ENCODE measurements around the gene HIVEP3. TPM values are rescaled to one million over a fixed set of nuclear protein-coding genes. Genes with fewer than 3 reads are reported as not detected.

Gene HIVEP3
- total RNA-seq, 1 experiment from 2014 or later: 1.4 TPM

DNA sequence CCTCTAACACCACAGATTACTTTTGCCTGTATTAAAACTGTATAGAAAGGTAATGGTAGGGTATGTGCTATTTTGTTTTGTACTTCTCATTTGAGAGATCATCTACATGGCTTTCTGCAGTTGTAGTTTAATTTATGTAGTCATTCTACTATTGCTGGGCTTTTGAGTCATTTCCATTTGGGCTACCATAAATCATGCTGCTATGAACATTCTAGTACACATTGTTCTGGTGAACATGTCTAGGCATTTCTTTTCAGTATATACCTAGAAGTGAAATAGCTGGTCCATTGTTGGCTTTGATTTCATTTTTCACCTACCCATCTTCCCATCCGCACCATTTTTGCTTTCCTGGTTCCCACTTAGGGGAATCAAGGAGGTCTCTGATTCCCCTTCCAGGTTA lies 453.0 kb downstream of the HIVEP3 start:
- Histone ChIP-seq H4K8ac (replicated peaks; ENCODE audit: insufficient read length, low read depth, low read length) (no peak overlapping the region), H3K56ac (ENCODE audit: insufficient read length, low read depth, low read length) (no peak overlapping the region), H2BK15ac (ENCODE audit: low read depth, low read length) (no peak overlapping the region), H3K9me3 (ENCODE audit: control insufficient read depth, low read depth, low read length) (no peaks in the 10 kb centered on the region), H3K18ac (ENCODE audit: insufficient read length, low read depth, low read length) (no peak overlapping the region), H2BK20ac (ENCODE audit: low read depth, low read length, poor library complexity, severe bottlenecking) (no peak overlapping the region), H2BK5ac (ENCODE audit: insufficient read length, low read length) (no peak overlapping the region), H3K27me3 (ENCODE audit: insufficient read depth, low read length) (no peaks in the 10 kb centered on the region), H3K79me2 (ENCODE audit: insufficient read depth, low read length) (no peaks in the 10 kb centered on the region), H4K91ac (ENCODE audit: insufficient read length, low read depth, low read length) (no peak overlapping the region), H2AFZ (ENCODE audit: low read length) (no peak overlapping the region), H3K27ac (ENCODE audit: insufficient read length, low read depth, low read length) (no peak overlapping the region), H4K5ac (ENCODE audit: insufficient read length, low read depth, low read length) (no peak overlapping the region), H3T11ph (ENCODE audit: low read length) (no peak overlapping the region), H4K20me1 (ENCODE audit: control insufficient read depth, insufficient read depth, insufficient read length) (no peaks in the 10 kb centered on the region), H2BK120ac (ENCODE audit: low read depth, low read length, poor library complexity, severe bottlenecking) (no peak overlapping the region), H3K79me1 (ENCODE audit: insufficient read depth, low read depth, low read length, poor library complexity, severe bottlenecking) (no peaks in the 10 kb centered on the region), H3K4me1 (ENCODE audit: insufficient read depth, low read length) (no peaks in the 10 kb centered on the region), H2BK12ac (ENCODE audit: insufficient read length, low read depth, low read length) (no peak overlapping the region), H2AK5ac (ENCODE audit: insufficient read length, low read length) (no peak overlapping the region), H3K14ac (ENCODE audit: insufficient read depth, low read length) (no peak overlapping the region), H3K4ac (ENCODE audit: low read depth, low read length) (no peak overlapping the region), H3K4me2 (ENCODE audit: insufficient read depth, insufficient read length, low read length) (no peak overlapping the region), H3K23ac (ENCODE audit: insufficient read length, low read depth, low read length) (no peak overlapping the region), H3K23me2 (ENCODE audit: insufficient read length, low read depth, low read length, poor library complexity, severe bottlenecking) (no peaks in the 10 kb centered on the region), H3K9ac (ENCODE audit: extremely low read depth, insufficient read length, low read length) (no peak overlapping the region)
- H3K27ac Mint-ChIP-seq: no peak overlapping the region
- H3K36me3 Mint-ChIP-seq (ENCODE audit: insufficient read depth in 1 of 3, low read depth in 3 of 3): no peaks in the 10 kb centered on the region
- no peaks in the 10 kb centered on the region for H3K4me1 Mint-ChIP-seq
- peaks cover 1% of the 10 kb centered on the region; the same call in 1 of the 2 replicates for H3K27me3 Mint-ChIP-seq (ENCODE audit: low read depth)
- TF ChIP-seq, protein P1, sequence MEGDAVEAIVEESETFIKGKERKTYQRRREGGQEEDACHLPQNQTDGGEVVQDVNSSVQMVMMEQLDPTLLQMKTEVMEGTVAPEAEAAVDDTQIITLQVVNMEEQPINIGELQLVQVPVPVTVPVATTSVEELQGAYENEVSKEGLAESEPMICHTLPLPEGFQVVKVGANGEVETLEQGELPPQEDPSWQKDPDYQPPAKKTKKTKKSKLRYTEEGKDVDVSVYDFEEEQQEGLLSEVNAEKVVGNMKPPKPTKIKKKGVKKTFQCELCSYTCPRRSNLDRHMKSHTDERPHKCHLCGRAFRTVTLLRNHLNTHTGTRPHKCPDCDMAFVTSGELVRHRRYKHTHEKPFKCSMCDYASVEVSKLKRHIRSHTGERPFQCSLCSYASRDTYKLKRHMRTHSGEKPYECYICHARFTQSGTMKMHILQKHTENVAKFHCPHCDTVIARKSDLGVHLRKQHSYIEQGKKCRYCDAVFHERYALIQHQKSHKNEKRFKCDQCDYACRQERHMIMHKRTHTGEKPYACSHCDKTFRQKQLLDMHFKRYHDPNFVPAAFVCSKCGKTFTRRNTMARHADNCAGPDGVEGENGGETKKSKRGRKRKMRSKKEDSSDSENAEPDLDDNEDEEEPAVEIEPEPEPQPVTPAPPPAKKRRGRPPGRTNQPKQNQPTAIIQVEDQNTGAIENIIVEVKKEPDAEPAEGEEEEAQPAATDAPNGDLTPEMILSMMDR (conservative IDR thresholded peaks at IDR 0.05): no peak
- no peak for DNase-seq
- no CpG with 5 or more reads among the region's 1 CpG for WGBS (ENCODE audit: extremely low coverage, insufficient read length, low lambda C conversion rate)
- no peak overlapping the region for H3K4me3 Mint-ChIP-seq
- H3K9me3 Mint-ChIP-seq: no peaks in the 10 kb centered on the region

Data from H9 (cell line).